Adrenal gland (tissue), 5 donors: ENCODE measurements around the gene ZNF500.

ENCODE experiments used
- CTCF ChIP-seq, 6 experiments: fragments of 450-650 bp in 4 of 6; fragments of 200-600 bp in 2 of 6; sonication (generic) in 1 of 6; IDR thresholded peaks; 1 replicate in 5 of 6; 2 replicates in 1 of 6; pipeline versions ENCODE4 v1.5.1 to v1.8.0; 2016 to 2021; ENCODE audit warnings: antibody characterized with exemption in 6 of 6, mild to moderate bottlenecking in 2 of 6, moderate library complexity in 1 of 6
- POLR2A ChIP-seq, 2 donors: fragments of 450-650 bp; IDR thresholded peaks; one replicate each; pipeline ENCODE4 v1.6.1; 2017; ENCODE audit warnings: antibody characterized with exemption in 2 of 2, mild to moderate bottlenecking in 2 of 2, moderate library complexity in 1 of 2
- donor health status: DM: no; HTN: no; CAD: no.

- no peak for TF ChIP-seq CTCF (IDR thresholded peaks at IDR 0.05)
- TF ChIP-seq POLR2A (IDR thresholded peaks at IDR 0.05): peak; percentile 31 to 86
Observed at GRCh38 chr16:4768549-4769305, 1.8 kb upstream of the ZNF500 start.
